ENCODE data around the gene SIRPD.

GRCh38 chr20:1595333-1595732 lies 37.8 kb upstream of the SIRPD start:
- no peak for TF ChIP-seq TAF1 (IDR thresholded peaks at IDR 0.05; ENCODE audit: borderline replicate concordance, low read depth, low read length)
- TF ChIP-seq POLR2AphosphoS5 (IDR thresholded peaks at IDR 0.05; ENCODE audit: low read depth, low read length): no peak
- TF ChIP-seq POLR2A (IDR thresholded peaks at IDR 0.05; ENCODE audit: low read depth, low read length): no peak
